ENCODE results near the gene ANKRD27. TPM values are rescaled to one million over a fixed set of nuclear protein-coding genes. Genes with fewer than 3 reads are reported as not detected.

The ANKRD27 gene
- total RNA-seq, 4 donors from 2014 or later = 14.7 to 44.3 (median 34.6) TPM

DNA sequence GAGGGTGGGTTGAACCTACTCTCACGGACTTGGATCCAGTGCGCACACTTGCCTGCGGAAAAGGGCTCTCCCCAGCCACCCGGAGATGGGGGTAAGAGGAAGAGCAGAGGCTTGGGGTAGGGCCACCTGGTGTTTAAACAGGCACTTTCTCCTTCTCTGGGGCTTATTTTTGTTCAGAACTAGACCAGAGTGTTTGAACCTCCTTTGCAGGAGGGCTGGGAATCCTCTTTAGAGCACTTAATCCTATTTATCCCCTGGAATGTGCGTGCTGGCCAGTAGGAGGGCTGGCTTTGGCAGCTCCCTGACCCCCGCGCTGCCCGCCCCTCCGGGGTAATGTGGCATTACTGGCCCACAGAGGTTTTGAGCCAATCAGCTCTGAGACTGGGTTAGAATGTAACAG lies 2.7 kb upstream of the ANKRD27 start:
- H3K4me1 ChIP-seq = peaks cover 9 to 28% (median 22%) of the 10 kb centered on the region in 4 donors
- H3K27ac ChIP-seq = no peak overlapping the region
- DNase-seq = no peak
- TF ChIP-seq POLR2AphosphoS5 (IDR thresholded peaks at IDR 0.05) (no peak), EP300 (IDR thresholded peaks at IDR 0.05; ENCODE audit: low read depth) (no peak), POLR2A (IDR thresholded peaks at IDR 0.05) (no peak)
- TF ChIP-seq, protein P1, sequence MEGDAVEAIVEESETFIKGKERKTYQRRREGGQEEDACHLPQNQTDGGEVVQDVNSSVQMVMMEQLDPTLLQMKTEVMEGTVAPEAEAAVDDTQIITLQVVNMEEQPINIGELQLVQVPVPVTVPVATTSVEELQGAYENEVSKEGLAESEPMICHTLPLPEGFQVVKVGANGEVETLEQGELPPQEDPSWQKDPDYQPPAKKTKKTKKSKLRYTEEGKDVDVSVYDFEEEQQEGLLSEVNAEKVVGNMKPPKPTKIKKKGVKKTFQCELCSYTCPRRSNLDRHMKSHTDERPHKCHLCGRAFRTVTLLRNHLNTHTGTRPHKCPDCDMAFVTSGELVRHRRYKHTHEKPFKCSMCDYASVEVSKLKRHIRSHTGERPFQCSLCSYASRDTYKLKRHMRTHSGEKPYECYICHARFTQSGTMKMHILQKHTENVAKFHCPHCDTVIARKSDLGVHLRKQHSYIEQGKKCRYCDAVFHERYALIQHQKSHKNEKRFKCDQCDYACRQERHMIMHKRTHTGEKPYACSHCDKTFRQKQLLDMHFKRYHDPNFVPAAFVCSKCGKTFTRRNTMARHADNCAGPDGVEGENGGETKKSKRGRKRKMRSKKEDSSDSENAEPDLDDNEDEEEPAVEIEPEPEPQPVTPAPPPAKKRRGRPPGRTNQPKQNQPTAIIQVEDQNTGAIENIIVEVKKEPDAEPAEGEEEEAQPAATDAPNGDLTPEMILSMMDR (IDR thresholded peaks at IDR 0.05) = no peak
- in situ Hi-C loops (cut with MboI; ENCODE audit: low pct_ligation_motif_present in 1 of 4, low pct_unique_long_range_greater_than_20kb in 1 of 4, low sequenced_read_pairs in 3 of 4) (no loop called here), intact Hi-C loops (cut with DNase I; ENCODE audit: low total_unique reads) (no loop called here)
- peaks cover 31% of the 10 kb centered on the region for H3K27me3 ChIP-seq
- no peaks in the 10 kb centered on the region for H3K36me3 ChIP-seq
- no peaks in the 10 kb centered on the region for H3K9me3 ChIP-seq
- no peak overlapping the region for H3K4me3 ChIP-seq
- 77% methylated on average over 9 of the region's 9 CpGs; no CpG with 5 or more reads in 1 of the 2 donors for WGBS, 2 donors (ENCODE audit: low coverage in 1 of 2)

DNA sequence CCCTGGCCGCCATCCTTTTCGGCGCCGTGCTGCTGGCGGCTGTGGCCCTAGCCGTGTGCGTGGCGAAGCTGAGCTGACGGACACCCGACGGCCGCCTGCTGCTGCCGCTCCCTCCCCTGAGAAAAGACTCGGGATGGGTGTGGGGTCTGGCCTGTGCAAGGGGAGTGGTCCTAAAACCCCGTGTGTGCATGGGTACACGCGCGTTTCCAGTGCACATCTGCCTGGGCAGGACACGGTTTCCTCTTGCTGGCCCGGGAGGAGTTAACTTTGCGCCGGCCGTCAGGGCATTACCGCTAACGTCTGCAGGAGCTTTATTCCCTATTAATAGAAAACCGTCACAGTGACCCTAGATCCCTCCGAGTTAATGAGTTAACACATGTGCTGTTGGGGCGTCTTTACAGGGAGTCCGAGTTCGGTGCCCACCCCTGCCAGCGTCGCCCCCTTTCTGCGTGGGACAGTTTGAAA lies 1.9 kb upstream of the ANKRD27 start:
- H3K9me3 ChIP-seq = no peaks in the 10 kb centered on the region
- peak overlapping the region in 2 of 4 donors; percentile 82 to 85 for H3K4me3 ChIP-seq
- no peak for DNase-seq
- no peak for TF ChIP-seq POLR2A (IDR thresholded peaks at IDR 0.05)
- TF ChIP-seq, protein P1 (IDR thresholded peaks at IDR 0.05) = no peak
- TF ChIP-seq EP300 (IDR thresholded peaks at IDR 0.05; ENCODE audit: low read depth) = no peak
- H3K27ac ChIP-seq = peak overlapping the region in 1 of 4 donors; percentile 0
- in situ Hi-C loops (cut with MboI; ENCODE audit: low pct_ligation_motif_present in 1 of 4, low pct_unique_long_range_greater_than_20kb in 1 of 4, low sequenced_read_pairs in 3 of 4) (no loop called here), intact Hi-C loops (cut with DNase I; ENCODE audit: low total_unique reads) (no loop called here)
- peaks cover 31% of the 10 kb centered on the region for H3K27me3 ChIP-seq
- WGBS, 2 donors (ENCODE audit: low coverage in 1 of 2) = 18 to 31% methylated on average over 4 to 32 of the region's 33 CpGs
- peaks cover 9 to 28% (median 22%) of the 10 kb centered on the region in 4 donors for H3K4me1 ChIP-seq
- H3K36me3 ChIP-seq = no peaks in the 10 kb centered on the region

DNA sequence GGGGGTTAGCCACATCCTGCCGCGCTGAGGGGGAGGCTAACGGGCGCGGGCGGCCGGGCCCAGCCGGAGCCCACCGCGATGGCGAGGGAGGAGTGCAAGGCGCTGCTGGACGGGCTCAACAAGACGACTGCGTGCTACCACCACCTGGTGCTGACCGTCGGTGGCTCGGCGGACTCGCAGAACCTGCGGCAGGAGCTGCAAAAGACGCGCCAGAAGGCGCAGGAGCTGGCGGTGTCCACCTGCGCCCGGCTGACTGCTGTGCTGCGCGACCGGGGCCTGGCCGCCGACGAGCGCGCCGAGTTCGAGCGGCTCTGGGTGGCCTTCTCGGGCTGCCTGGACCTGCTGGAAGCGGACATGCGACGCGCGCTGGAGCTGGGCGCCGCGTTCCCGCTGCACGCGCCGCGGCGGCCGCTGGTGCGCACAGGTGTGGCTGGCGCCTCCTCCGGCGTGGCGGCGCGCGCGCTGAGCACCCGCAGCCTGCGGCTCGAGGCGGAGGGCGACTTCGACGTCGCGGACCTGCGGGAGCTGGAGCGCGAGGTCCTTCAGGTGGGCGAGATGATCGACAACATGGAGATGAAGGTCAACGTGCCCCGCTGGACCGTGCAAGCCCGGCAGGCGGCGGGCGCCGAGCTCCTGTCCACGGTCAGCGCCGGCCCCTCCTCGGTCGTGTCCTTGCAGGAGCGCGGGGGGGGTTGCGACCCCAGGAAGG lies 1.4 kb upstream of the ANKRD27 start:
- H3K36me3 ChIP-seq = no peaks in the 10 kb centered on the region
- H3K27me3 ChIP-seq = peaks cover 31% of the 10 kb centered on the region
- H3K4me3 ChIP-seq = peak overlapping the region; percentile 53 to 85 (median 73)
- peak overlapping the region in 1 of 4 donors; percentile 85 for H3K27ac ChIP-seq
- H3K9me3 ChIP-seq = no peaks in the 10 kb centered on the region
- 3% methylated on average over 46 of the region's 93 CpGs; no CpG with 5 or more reads in 1 of the 2 donors for WGBS, 2 donors (ENCODE audit: low coverage in 1 of 2)
- H3K4me1 ChIP-seq = peaks cover 9 to 28% (median 22%) of the 10 kb centered on the region in 4 donors
- TF ChIP-seq POLR2A (IDR thresholded peaks at IDR 0.05) (no peak), POLR2AphosphoS5 (IDR thresholded peaks at IDR 0.05) (no peak), EP300 (IDR thresholded peaks at IDR 0.05; ENCODE audit: low read depth) (no peak)
- TF ChIP-seq, protein P1 (IDR thresholded peaks at IDR 0.05) = no peak
- no peak for DNase-seq
- in situ Hi-C loops (cut with MboI; ENCODE audit: low pct_ligation_motif_present in 1 of 4, low pct_unique_long_range_greater_than_20kb in 1 of 4, low sequenced_read_pairs in 3 of 4) = no loop called here
- intact Hi-C loops (cut with DNase I; ENCODE audit: low total_unique reads) = no loop called here

DNA sequence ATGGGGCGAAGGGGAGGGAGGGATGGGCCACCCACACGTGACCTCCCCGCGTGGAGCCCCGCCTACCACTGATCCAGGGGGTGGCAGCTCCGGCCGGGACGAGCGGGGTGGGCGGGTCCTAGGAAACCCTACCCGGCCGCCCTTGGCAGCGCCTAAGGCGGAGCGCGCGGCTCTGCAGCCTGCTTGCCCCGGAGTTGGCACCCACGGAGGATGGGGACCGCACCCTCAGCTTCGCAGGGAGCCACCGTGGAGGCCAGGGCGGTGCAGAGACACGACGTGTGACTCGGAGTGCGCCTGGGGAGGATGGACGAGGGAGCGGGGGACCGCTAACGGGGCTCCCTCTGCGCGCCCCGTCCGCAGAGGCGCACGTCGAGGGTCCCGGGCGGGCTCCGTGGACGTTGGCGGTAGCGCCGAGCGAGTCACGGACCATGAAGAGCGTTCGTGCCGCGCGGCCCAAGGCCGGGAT lies 773 bp upstream of the ANKRD27 start, which contains the start of gene RGS9BP:
Gene RGS9BP (plus strand): TSS at position 129 of the 466 bp plus-strand sequence. CDS start 416 bp downstream, outside the sequence.
- in situ Hi-C loops (cut with MboI; ENCODE audit: low pct_ligation_motif_present in 1 of 4, low pct_unique_long_range_greater_than_20kb in 1 of 4, low sequenced_read_pairs in 3 of 4) = no loop called here
- peak; percentile 87 for DNase-seq
- no peaks in the 10 kb centered on the region for H3K9me3 ChIP-seq
- H3K4me1 ChIP-seq = peaks cover 9 to 30% (median 22%) of the 10 kb centered on the region in 4 donors
- H3K36me3 ChIP-seq = no peaks in the 10 kb centered on the region
- peak within 1 kb of the TSS; percentile 64 to 88 (median 84) for H3K4me3 ChIP-seq
- intact Hi-C loops (cut with DNase I; ENCODE audit: low total_unique reads) = no loop called here
- WGBS, 2 donors (ENCODE audit: low coverage in 1 of 2) = 0% methylated on average over 7 of the region's 53 CpGs; no CpG with 5 or more reads in 1 of the 2 donors
- no peak for TF ChIP-seq POLR2A (IDR thresholded peaks at IDR 0.05)
- TF ChIP-seq, protein P1 (IDR thresholded peaks at IDR 0.05) = no peak
- no peak for TF ChIP-seq EP300 (IDR thresholded peaks at IDR 0.05; ENCODE audit: low read depth)
- no peak for TF ChIP-seq POLR2AphosphoS5 (IDR thresholded peaks at IDR 0.05)
- H3K27ac ChIP-seq = peak within 1 kb of the TSS; percentile 85 to 93 (median 87)
- H3K27me3 ChIP-seq = peaks cover 31% of the 10 kb centered on the region
